NCI-H1092 treated with DMSO at 0.1 percent for 48 hours (cell line): ENCODE measurements around the gene NAV2.

Experiments used
- DNase-seq: peaks from one replicate; lab custom pipeline; 2025; lab: John Stamatoyannopoulos, UW

NAV2 gene

DNA sequence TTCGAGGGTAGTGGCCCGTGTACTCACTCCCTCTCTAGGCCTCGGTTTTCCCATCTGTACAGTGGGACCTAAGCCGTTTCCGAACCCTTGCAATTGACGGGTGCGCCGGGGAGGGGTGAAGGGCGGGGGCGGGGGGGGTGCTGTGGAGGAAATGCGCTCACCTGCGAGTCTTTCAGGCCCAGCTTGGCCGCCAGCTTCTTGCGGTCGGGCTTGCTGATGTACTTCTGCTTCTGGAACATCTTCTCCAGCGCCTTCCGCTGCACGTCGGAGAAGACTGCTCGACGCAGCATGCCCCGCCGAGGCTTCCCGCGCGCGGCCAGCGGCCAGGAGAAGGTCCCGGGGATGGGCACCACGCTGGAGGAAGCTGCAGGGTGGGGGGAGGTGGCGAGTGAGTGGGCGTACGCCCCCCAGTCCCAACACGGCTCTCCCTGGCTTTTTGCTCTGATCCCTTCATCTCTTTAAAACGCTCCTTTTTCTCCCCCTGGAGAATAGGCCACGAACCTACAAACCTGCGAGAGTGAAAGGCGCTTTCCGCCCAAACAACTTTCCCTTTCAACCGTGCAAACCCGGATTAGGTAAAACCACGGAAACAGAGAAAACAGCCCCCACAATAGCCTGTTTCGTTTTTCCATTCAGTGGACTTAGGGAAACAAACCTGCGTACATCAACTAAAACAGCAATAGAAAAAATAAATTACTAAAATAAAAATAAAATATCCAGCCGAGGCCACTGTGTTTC lies 444.4 kb downstream of the NAV2 start:
- no peak for DNase-seq

DNA sequence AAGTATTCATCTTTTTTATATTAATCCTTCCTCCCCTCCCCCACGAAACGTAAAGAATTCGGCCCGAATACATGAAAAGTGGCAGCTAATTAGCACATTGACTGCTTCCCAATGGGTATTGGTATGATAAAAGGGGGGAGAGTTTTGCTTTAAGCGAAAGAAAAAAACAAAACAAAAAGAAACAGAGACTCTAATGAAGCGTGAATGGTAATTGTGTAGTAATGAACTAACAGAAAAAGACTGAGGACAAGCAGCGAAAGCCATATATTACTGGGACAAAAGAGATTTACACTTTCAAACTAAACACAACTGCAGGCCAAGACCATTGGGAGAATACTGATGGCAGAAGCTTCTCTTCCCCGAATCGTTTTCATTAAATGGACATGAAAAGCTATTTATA lies 445.1 kb downstream of the NAV2 start:
- no peak for DNase-seq

DNA sequence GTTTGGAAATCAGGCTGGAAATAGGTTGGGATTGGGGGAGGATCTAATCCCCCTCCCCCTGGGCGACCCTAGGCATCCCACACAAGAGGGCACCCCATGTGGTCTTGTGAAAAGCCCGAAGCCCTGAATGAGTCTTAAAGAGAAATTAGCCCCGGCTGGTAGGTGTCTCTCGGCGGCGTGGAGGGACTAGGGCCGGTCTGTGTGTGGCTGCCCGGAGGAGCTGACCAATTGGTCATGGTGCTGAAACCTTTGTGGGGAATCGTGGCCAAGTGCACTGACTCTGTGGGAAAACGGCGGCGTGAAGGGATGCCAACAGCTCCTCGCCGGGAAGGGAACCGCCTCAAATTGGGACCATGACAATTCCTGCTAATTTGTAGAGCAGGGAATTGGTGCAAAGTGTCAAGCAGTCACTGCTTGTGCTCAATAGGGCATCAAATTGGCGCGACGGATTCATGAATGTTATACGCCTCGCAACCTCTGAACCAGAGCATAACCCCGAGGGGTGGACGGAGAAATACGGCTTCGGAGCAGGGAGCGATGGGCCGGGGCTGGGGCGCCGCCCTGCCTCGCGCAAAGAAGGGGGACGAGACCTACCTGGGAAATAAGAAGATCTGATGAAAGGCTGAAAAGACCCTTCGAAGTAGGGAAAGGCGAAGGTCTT lies 446.1 kb downstream of the NAV2 start:
- no peak for DNase-seq

DNA sequence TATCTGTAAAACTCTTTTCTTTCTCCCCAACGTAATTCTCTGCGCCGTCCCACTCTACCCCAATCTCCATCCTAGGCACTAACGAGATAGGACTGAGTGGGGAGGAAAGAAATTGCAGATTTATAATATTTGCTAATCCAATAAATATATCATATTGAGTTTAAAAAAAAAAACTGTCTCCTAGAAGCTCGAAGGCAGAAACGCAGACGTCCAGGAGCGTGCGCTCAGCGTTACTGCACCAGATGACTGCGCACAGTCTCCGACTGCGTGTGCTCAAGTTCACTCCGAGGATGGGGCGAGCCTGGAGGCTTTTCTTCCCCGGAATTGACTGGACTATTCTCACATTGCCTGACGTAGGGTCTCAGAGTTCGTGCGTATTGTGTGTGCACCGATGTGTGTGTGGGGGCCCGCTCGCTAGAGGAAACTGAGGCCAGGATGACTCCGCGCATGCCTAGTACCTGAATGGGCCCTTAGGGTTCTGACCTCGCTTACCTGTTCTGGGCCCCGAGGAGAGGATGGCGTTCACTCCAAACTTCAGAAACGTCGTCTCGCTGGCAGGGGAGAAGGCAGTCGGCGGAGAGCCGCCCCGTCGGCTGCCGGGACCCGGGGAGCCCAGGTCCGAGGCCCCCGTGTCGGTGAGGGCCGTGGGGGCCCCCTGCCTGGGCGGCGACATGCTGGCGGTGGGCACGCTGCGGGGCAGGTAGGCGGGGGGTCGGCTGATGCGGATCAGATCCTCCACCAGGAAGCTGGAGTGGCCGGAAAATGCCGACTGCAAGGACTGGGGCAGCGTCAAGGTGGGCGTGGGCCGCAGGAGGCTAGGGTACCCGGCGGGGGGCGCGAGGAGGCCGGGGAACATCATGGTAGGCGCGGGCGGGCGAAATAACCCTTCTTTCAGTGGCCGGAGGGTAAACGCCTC lies 447.1 kb downstream of the NAV2 start:
- DNase-seq = no peak

DNA sequence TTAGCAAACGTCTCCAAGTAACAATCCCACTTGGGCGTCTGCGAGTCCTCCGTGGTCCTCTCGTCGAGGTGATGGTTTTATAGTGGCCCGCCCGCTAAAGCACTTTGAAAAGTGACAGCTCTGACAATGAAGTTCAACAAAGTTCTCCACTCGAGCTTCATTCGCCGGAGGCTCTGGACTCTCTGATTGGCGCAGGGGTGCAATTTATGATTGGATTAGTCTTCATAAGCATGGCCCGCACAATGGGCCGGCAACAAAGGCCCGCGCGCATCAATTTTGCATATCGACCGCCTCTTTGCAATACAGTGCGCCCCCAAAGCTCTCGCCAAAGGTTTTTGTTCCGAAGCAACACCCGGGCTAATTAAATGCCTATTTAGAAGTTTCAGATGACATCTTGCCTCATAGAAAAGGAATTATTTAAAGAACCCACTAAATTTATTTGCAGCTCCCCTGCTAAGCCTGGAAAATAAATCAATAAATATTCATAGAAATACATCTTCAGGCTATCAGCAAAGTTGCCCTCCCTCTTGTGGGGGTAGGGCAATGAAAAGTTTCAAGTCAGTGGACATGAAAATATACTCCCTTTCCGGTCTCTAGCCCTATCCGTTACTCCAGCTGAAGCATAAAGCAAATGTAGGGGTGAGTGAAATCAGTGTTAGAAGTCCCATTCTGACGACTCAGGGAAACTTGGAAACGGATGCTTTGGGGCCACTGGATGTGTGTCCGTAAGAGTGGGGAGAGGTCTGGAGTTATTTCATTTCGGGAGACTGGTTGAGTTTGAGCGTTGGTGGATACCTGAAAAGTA lies 448.0 kb downstream of the NAV2 start, which contains the start of gene DBX1:
TSS of gene DBX1 (minus strand) at position 51 of the 805 bp plus-strand sequence. CDS start 151 bp downstream, outside the sequence.
- DNase-seq = no peak

DNA sequence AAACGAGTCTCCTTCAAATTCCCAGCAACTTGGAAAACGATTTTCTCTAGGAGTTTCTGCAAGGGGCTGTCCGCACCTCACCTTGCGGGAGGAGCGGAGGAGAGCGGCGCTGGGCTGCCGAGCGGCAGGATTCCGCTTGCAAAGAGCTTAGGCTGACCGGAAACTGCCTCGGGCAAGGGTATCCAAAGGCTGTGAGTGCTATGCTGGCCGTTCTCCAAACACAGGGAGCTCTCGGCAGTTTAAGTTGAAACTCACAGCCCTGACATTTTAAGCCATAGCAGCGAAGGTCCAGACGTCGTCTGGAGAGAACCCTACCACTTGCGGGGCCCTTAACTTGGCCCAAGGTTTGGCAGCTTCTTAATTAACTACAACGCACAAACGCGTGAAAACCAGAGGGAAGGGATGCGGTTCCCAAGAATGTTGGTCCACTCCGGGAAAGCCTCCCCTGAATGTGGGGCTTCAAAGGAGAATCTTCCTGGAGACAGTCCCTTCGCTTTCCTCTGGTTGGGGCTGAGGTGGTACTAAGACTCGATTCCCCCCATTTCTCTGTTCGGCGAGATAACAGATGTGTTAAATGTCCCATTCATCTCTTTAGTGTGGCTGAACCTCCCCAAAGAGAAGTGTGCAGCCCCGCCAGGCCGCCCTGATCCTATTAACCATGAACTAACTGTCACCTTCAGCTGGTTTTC lies 448.7 kb downstream of the NAV2 start:
- peak; percentile 38 for DNase-seq

DNA sequence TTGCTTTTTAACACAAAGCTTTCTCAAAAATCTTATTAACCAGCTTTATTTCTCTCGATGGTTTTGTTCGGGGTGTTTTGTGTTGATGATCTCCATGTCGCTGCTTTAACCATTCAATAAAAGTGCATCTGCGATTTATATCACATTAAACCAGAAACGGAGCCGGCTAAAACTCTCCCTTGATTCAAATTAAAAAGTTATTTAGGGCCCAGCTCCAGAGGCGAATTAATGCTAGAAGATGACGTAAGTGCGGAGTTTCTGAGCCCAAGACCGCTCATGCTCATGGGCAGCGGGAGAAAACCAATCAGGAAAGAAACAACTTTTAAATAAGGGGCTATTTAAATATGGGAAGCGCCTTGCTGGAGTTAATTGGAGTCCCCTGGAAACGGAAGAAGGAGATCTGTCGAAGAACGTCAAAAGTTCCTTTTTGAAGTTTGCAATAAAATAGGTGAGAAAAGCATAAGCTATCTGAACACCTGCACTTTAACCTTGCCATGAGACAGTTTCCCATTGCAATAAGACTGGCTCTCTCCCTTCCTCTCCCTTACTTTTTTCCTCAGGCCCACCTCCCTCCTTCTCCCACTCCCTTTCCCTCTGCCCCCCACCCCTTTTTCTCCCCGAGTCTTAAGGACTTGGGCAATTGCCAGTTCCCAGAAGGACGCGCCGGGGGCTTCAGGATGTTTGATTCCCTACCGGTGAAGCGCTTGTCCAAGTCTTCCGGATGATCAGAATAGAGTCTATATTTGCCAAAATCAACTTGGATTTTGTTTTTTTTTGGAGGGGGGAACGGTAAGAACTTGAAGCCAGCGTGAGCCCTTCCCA lies 449.5 kb downstream of the NAV2 start:
- DNase-seq = no peak

DNA sequence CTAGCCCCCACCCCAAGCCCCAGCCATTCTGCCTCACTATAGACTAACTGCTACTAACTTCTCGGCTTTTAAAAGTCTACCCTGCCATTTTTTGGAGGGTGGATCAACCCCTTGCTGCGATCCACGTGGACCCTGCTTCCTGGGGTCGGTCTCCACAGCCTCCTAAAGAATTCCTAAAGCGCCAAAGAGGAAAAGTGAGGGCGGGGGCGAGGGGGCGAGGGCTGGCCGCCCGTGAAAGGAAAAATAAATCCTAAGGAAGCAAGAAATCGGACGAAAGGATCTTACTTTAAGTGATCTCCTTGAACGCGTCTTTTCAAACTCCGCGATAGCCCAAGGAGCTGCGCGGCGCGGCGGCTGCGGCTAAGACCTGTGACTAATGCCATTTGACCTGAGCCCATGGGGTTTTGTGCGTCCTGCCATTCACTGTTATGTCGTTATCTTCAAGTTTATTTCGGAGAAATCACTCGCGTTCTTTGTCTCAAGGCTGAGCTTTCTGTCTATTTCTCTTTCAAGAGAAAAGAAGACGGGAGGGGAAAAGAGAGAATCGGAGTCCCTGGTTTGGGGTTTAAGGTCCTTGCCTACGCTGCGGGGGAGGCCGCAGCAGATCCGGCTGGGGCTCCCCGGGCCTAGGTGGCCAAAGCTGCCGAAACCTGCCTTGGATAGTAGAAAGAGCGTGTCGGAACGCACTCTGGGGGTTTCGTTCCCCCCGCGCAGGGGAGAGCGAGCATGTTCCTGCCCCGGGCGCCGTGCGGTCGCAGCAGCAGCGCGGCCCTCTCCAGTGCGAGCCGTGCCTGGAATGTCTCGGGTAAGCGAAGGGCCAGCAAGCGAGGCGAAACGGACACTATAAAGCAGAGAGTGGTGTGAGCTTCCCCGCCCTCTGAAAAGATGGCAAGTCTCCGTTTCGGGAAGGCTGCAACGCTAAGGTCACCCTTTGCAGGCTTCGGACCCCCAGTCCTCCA lies 450.5 kb downstream of the NAV2 start:
- DNase-seq = peak; percentile 27

DNA sequence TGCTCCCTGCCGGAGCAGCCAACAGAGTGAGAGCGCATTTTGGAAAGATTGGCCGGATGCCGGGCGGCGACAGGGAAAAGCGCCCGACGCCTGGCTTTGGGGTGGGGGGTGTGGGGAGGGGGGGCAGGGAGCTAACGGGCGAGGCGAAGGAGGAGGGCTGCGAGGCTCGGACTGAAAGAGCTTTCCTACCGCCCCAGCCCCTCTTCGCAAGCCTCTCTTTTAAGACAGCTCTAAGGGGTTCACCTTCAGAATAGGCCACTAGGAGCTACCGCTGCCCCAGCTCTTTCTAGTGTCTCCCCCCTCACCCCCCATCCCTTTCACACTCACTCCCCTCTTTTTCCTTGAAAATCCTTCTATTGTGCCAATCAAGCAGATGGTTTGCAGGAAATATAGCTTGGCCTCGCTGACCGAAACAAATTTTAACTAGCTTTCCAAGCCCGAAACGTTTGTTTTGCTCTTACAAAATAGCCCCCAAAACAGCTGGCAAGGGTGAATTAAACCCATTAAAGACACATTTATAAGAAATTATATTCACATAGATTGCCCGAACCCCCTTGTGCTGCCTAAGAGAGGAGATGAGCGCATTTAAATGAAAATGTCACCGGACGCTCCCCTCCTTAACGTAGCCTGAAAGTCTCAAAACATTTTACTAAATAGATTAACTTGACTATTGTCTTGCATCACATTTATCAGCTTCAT lies 451.3 kb downstream of the NAV2 start:
- DNase-seq = peak; percentile 24
